Measurements from ENCODE around the gene SBF2.

DNA sequence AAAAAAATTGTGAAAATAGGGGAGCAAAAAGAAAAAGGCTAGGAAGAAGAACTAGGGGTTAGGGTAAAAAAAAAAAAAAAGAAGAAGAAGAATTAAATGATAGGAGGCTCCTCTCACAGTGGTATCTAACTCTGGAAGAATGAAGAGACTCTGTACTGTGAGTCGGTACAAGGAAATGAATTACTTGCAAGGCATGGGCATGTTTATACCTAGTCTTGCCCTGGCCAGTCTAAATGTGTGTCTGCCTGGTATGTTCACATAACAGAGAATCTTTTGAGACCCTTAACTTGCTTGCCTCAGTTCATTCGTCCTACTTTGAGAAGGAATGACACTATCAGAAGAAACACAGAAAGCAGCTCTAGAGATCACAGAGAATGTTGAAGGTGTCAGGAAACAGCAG lies 470.6 kb downstream of the SBF2 start:
- TF ChIP-seq, protein P1, sequence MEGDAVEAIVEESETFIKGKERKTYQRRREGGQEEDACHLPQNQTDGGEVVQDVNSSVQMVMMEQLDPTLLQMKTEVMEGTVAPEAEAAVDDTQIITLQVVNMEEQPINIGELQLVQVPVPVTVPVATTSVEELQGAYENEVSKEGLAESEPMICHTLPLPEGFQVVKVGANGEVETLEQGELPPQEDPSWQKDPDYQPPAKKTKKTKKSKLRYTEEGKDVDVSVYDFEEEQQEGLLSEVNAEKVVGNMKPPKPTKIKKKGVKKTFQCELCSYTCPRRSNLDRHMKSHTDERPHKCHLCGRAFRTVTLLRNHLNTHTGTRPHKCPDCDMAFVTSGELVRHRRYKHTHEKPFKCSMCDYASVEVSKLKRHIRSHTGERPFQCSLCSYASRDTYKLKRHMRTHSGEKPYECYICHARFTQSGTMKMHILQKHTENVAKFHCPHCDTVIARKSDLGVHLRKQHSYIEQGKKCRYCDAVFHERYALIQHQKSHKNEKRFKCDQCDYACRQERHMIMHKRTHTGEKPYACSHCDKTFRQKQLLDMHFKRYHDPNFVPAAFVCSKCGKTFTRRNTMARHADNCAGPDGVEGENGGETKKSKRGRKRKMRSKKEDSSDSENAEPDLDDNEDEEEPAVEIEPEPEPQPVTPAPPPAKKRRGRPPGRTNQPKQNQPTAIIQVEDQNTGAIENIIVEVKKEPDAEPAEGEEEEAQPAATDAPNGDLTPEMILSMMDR (IDR thresholded peaks at IDR 0.05; ENCODE audit: insufficient read depth, low read length, poor library complexity, severe bottlenecking): no peak
- no peak for TF ChIP-seq EZH2phosphoT487 (conservative IDR thresholded peaks at IDR 0.05; ENCODE audit: low read length)

Measured in SU-DHL-6 (cell line).